ENCODE data around the gene COL9A3.

COL9A3 gene

DNA sequence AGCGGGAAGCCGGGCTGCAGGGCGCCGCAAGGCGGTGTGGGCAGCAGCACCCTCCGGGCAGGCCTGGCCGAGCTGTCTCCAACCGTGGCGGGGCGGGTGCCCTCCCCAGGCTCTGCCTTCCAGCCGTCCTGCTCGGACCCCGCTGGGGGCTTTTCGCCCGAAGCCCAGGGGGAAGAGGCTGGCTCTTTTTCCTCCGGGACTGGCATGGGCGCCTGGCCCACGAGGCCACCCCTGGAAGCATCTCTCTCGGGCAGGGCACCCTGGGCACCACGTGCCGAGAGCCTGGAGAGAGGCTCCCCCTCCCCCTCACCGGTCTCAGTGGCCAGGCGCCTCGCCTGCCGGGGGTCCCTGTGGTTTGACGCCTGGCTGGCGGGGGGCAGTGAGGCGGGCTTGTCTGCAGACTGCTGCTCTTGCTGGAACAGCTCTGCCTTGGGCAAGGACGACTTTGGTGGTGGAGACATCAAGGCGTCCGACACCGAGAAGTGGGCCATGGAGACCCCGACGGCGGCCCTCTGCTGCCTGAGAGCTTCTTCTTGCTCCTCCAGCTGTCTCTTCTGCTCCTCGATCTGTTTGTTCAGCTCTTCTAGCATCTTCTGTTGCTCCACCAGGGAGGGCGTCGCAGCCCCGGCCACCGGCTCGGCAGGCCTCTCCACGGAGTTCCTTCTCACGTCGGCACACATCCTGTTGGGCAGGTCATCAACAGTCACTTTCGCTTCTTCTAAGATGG lies 64.2 kb downstream of the COL9A3 start:
- DNase-seq (ENCODE audit: low read depth) = no peak

DNA sequence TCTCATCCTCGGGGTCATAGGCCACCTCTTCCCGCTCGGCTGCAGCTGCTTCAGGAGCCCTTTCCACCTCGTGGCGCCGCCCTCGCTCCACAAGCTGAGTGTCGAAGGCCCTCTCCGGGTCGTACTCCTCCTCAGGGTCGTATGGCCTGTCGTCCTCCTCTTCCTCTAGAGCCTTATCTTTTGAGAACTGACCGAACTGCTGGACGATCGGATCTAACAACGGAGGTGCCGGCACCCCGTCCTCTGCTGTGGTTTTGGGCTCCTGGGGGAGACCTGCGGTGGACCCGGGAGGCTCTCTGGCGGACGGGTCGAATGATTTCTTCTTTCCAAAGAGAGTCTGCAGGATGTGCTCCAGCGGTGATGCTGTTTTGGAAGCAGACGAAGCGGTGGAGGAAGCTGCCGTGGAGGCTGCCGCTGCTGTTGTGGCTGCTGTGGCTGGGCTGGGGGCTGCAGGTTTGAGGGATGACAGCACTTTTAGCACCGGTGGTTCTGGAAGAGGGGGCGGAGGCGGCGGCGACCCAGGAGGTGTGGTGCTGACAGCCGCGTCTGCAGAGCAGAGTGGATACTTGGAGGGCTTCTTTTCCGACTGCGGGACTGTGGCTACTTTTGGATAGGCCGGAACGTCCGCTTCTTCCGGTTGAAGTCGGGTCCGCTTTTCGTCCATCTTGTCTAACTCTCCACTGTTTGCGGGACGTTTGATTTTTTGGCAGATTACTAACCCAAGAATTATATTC lies 65.0 kb downstream of the COL9A3 start:
- no peak for DNase-seq (ENCODE audit: low read depth)

DNA sequence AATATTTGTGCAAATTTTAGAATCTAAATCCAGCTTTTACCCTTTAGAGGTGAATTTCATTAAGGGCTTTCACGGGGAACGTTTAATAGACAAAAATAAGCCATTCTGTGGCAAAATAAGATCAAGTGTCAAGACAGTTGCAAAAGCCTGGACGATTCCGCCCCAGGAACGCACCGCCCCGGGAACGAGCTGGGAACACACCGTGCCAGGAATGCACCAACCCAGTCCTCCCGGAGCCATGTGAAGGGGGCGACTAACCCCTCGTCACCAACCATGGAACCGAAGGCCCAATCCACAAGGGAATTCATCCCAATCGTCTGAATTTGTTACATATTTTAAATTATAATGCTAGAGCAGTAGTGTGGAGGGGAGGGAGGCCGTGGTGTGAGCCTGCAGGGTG lies 65.6 kb downstream of the COL9A3 start:
- no peak for DNase-seq (ENCODE audit: low read depth)

DNA sequence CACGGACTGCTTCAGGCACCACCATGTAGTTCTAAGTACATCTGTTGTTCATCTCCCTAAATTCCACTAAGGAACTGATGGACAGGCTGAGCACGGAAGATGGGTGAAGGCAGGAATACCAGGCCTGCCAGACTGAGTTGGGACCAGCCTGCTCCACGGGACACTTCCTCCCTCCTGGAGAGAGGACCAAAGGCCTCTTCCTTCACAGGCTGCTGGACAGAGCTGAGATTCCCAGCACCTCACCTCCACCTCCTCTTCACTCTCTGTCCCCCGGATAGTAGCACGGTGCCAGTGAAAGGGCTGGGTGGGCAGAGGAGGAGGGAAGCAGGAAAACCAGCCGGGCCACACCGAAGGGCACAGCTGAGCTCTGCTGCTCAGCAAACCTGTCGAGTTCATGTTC lies 67.7 kb downstream of the COL9A3 start:
- no peak for DNase-seq (ENCODE audit: low read depth)

DNA sequence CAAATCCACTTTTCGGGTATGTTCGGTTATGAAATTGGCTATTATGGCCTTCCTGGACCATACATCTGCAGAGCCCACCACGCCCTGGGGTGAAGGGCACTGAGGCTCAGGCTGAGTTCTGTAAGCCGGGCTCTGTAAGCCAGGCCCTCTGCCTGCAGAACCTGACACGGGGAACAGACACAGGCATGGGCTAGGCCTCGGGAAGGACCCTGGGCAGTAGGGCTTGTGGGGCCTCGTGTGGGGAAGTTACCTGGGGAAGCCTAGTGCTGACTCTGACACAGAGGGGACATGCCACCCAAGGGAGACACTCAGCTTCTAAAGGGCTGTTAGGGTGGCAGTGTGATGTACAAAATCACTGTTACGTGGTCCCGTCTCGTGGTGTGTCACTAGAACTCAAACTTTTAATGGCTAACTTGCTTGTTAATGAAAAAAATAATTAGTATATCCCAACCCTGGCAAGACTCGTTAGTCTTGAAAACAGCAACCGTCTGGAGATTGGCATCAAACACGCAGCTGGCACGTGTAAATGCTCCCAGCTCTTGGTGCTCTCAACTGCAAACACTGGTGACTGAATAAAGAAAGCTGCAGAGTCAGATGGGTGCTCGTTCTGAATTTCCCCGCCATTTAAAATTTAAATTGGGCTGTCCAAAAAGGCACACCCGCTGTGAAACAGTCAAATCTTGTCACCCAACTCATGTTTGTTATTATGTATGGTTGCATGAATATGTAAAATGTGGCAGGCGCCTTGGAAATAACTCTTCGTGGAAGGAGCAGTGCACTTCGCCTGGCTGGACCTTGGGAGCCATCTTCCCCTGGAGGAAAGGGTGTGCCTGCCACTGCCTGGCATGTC lies 68.4 kb downstream of the COL9A3 start:
- DNase-seq (ENCODE audit: low read depth) = no peak

DNA sequence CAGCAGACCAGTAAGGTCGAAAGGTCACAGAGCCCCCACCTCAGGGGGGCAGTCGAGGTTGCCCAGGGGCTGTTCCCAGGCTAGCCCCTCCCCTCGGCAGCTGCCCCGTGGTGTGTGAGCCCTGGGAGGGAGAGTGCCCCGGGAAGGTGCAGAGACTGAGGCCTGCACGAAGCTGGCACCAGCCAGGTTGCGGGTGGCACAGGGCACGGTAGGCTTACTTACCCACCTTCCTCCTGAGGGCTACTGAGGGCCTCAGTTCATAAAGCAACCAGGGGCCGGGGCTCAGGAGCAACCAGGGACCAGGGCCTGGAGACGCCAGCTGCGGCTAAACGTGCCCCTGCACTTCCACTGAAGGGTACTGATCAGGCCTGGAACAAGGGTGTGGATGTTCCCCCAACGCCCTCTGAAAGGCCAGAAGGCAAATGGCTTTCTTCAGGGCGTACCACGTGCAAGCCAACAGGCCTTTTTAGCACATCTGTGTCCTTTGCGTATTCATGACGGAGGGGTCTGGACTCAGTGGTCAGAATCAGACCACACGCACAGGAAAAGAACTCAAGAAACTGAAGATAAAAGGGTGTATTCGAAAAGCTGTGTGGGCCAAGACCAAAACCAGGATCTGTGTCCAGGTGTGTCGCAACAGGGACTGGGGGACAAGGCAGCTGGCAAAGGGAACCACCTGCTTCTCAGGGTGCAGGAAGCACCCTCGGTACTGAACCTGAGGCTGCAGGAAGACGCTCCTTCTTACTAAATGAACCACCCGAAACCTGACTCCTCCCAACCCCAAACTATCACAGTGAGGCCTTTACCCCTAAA lies 69.3 kb downstream of the COL9A3 start:
- DNase-seq (ENCODE audit: low read depth) = no peak

DNA sequence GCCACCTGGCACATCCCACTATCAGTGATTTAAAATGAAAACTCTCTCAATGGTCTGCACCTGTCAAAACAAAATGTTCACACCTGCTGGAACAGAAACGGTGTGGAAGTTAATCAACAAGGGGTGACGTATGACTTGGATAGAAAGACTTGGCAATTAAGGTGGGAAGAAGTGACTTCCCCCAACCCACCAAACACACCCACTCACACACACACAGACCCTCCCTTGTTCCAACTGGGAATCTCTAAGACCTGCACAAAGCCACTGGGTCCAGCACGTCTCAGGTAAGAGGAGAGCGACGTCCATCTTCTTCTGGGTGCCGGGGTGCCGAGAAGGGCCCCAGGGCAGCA lies 69.8 kb downstream of the COL9A3 start:
- DNase-seq (ENCODE audit: low read depth) = no peak

DNA sequence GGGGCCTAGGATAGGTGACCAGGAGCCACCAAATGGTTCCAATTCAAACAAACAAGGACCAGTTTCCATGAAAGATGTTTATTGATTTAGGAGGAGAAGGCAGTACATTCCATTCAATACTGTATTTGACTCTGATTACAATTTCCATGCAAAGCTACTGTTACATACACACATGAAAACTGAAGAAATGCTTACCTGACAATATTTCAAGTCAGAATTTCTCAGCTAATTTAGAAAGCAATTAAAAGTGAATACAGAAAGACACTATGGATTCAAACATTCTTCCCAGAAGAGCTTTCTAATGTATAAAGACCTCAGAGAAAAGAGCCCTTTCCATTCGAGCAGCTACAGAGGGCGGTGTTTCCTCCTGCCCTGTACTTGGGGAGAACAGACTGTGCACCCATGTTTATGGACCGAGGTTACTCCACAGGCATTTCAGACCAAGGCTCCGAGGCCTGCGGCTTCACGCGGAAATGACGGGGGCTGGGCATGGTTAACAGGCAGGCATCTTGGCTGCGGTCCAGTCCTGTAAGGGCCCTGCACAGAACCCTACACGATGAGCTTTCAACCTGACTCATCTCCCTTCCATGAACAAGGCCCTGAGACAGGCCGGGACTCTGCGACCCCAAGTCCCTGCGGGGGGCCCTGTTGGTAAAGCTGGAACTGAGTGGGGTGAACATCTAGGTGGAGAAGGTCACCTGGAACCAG lies 70.5 kb downstream of the COL9A3 start:
- peak; percentile 87 for DNase-seq (ENCODE audit: low read depth)

DNA sequence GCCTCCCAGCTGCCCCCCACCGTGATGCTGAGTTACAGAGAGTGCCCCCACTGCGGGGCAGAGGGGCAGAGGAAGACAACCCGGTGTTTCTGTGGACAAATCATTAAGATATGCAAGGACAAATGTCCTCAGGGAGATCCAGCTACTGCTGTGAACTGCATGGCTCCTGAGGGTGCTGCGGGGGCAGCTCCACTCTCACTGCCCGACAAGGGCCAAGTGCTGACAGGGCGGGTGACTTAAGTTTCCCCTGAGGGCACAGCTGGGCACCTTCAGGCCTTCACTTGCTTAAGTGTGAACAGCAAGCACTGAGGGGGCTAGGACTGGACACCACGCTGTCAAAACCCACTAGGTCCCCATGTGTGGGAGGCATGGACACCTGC lies 71.0 kb downstream of the COL9A3 start:
- no peak for DNase-seq (ENCODE audit: low read depth)

DNA sequence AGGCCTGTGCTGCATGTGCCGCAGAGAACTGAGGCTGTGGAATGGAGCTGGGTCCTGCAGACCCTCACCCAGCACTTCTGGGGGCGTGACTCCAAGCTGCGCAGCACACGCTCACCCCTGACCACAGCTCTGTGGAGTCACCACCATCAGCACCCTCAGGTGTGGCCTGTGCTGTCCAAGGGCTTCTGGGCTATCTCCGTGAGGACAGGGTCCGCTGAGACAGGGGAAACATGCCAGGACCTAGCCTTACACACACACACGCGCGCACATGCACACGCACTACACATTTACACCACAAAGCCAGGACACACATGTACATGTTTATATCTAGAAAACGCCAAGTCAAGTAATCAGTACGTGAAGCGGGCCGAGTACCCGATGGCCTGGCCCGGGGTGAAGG lies 71.6 kb downstream of the COL9A3 start:
- DNase-seq (ENCODE audit: low read depth) = no peak

DNA sequence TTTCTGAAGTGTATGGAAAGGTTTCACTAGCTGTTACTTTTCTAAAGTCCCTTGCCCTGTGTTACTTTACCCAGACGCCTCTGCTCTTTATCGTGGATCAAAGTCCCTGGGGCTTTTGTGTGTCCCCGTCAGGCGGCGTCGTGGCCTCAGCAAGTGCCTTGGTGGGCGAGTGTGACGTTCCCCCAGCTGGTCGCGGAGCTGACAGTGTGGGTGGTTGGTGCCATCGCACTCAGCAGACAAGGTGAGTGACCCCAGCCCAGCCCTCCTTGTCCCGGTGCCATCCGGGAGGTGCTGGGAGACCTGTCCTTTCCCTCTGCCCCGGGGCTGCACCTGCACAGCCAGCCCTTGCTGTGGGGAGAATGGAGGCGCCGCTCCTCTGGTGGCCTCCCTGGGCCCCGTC lies 72.1 kb downstream of the COL9A3 start:
- DNase-seq (ENCODE audit: low read depth) = no peak

DNA sequence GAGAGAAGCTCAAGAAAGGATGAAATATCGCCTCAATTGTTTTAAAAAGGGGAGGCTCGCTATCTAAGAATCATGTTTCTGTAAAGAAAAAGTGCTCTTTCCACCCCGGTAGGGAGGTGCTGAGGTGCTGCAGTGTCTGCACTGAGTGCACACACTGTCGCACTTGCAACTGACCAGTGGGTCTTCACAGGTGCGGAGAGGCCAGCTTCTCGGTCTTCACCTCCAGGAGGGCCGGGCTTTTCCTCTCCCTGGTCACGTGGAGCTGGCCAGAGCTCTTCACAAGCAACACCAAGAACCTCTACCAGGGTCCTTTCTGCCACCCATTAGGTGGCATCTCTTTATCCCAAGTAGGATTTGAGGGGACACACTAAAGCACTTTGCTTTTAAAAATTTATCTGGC lies 72.6 kb downstream of the COL9A3 start:
- no peak for DNase-seq (ENCODE audit: low read depth)

DNA sequence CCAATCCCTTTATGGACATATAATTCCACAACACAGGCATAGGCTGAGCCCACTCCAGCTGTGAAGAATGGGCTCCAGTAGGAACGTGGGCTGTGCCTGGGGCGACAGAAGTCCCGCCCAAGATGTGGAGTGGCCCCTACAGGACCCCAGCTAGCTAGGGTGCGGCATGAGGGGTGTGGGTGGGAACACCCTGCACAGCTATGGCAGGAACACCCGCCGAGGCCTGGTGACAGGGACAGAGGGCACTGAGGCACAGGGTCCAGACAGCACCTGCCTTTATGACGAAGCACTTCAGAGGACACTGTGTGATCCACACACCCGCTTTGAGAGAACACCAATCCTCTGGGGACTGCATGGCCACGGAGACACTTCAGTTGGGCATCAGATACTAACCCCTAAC lies 73.0 kb downstream of the COL9A3 start:
- DNase-seq (ENCODE audit: low read depth) = no peak

DNA sequence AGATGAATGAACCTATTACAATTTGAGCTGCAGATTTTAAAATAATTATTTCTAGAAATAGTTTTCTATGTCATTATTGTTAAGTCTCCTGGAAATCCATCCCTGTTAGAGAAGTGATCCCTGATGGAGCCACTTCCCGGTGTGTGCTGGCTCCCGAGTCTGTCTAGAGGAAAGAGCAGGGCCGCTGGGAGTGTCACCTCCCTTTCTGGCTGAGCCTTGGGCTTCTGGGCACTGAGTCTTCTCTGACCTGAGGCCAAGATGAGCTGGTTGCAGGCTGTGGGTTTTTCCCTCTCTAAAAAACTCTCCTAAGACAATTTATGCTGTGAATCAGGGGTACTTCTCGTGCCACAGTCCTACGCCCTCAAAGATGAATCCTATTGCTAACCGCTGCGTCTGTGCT lies 73.6 kb downstream of the COL9A3 start:
- no peak for DNase-seq (ENCODE audit: low read depth)
